Muscle of back (tissue), 11 donors: ENCODE measurements around the gene S1PR3. TPM values are rescaled to one million over a fixed set of nuclear protein-coding genes. Genes with fewer than 3 reads are reported as not detected.

Source experiments
- DNase-seq, 3 donors: peaks; one replicate each; pipeline versions ENCODE4 v3.0.0 to v3.0.0-alpha.2; 2013
- polyA plus RNA-seq, 10 donors: library from polyadenylated mRNA; unstranded; fragments of 120-200 nt; gene quantifications; one replicate each; pipeline ENCODE4 v1.2.1, GENCODE V29; 2013; ENCODE audit not compliant: insufficient read length in 10 of 10

The S1PR3 gene
- polyA plus RNA-seq, 10 donors: 23.5 to 38.6 (median 31.2) TPM

- DNase-seq: peak in 1 of 3 donors; percentile 37
These were observed 2.2 kb upstream of the S1PR3 start for GRCh38 chr9:88988796-88989641.

GRCh38 chr9:88990041-88990728 is 1.1 kb upstream of the S1PR3 start:
- DNase-seq: peak in 1 of 3 donors; percentile 57

- DNase-seq: no peak
These were observed 571 bp upstream of the S1PR3 start for GRCh38 chr9:88990729-88991065.

- no peak for DNase-seq
These were observed 1.3 kb downstream of the S1PR3 start for GRCh38 chr9:88992556-88992955.

- DNase-seq: no peak
These were observed 2.1 kb downstream of the S1PR3 start for GRCh38 chr9:88993327-88993726.

- peak in 1 of 3 donors; percentile 22 for DNase-seq
These were observed 2.7 kb downstream of the S1PR3 start for GRCh38 chr9:88993871-88994460.

GRCh38 chr9:88994469-88995199 is 3.4 kb downstream of the S1PR3 start:
- peak in 2 of 3 donors; percentile 72 to 85 for DNase-seq

GRCh38 chr9:88995200-88995577 is 3.9 kb downstream of the S1PR3 start:
- peak in 1 of 3 donors; percentile 83 for DNase-seq

GRCh38 chr9:88995627-88996026 is 4.4 kb downstream of the S1PR3 start:
- DNase-seq: peak in 1 of 3 donors; percentile 22

- peak in 1 of 3 donors; percentile 32 for DNase-seq
These were observed 5.0 kb downstream of the S1PR3 start for GRCh38 chr9:88996046-88996920.

GRCh38 chr9:88996921-88997235 is 5.6 kb downstream of the S1PR3 start:
- DNase-seq: peak in 2 of 3 donors; percentile 63 to 83

GRCh38 chr9:88997646-88998045 is 6.4 kb downstream of the S1PR3 start:
- DNase-seq: peak in 1 of 3 donors; percentile 20

GRCh38 chr9:88998503-88998902 is 7.2 kb downstream of the S1PR3 start:
- DNase-seq: no peak

- peak in 2 of 3 donors; percentile 58 to 59 for DNase-seq
These were observed 7.6 kb downstream of the S1PR3 start for GRCh38 chr9:88998911-88999310.

GRCh38 chr9:89000371-89000781 is 9.1 kb downstream of the S1PR3 start:
- no peak for DNase-seq

GRCh38 chr9:89000973-89001916 is 10.0 kb downstream of the S1PR3 start:
- peak; percentile 84 to 93 (median 88) for DNase-seq

GRCh38 chr9:89001917-89002540 is 10.8 kb downstream of the S1PR3 start:
- DNase-seq: no peak

GRCh38 chr9:89002987-89003386 is 11.7 kb downstream of the S1PR3 start:
- DNase-seq: no peak

- DNase-seq: no peak
These were observed 14.1 kb downstream of the S1PR3 start for GRCh38 chr9:89005323-89005722.
